Sigmoid colon (tissue), 7 donors: ENCODE measurements around the gene BHLHA15. TPM values are rescaled to one million over a fixed set of nuclear protein-coding genes. Genes with fewer than 3 reads are reported as not detected.

Experiments used
- DNase-seq: peaks from one replicate; pipeline ENCODE4 v3.0.0-alpha.2; 2019
- H3K27ac ChIP-seq, 4 donors: fragments of 200-600 bp; sonication (generic); one replicate each; pipeline ENCODE4 v1.5.1; 2016 to 2019; ENCODE audit warnings: mild to moderate bottlenecking in 1 of 4
- H3K27me3 ChIP-seq, 3 donors: fragments of 200-600 bp; sonication (generic); one replicate each; pipeline ENCODE4 v1.5.1; 2019; ENCODE audit warnings: mild to moderate bottlenecking in 1 of 3
- H3K36me3 ChIP-seq, 4 donors: fragments of 200-600 bp; sonication (generic); one replicate each; pipeline ENCODE4 v1.5.1; 2016 to 2019
- H3K4me1 ChIP-seq, 4 donors: fragments of 200-600 bp; sonication (generic); one replicate each; pipeline ENCODE4 v1.5.1; 2017 to 2019
- H3K4me3 ChIP-seq, 4 donors: fragments of 200-600 bp; sonication (generic); one replicate each; pipeline ENCODE4 v1.5.1; 2017 to 2019; ENCODE audit warnings: mild to moderate bottlenecking in 2 of 4, moderate library complexity in 1 of 4
- H3K9me3 ChIP-seq, 4 donors: fragments of 200-600 bp in 3 of 4; sonication (generic) in 3 of 4; one replicate each; pipeline versions ENCODE4 v1.5.1 to v1.6.1; 2013 to 2019
- EP300 ChIP-seq, 4 donors: sonication (generic); formaldehyde crosslinking; IDR thresholded peaks; one replicate each; pipeline ENCODE4 v1.6.1; 2017; ENCODE audit warnings: antibody characterized with exemption in 4 of 4
- POLR2A ChIP-seq, 2 donors: fragments of 450-650 bp; IDR thresholded peaks; one replicate each; pipeline ENCODE4 v1.6.1; 2016; ENCODE audit warnings: antibody characterized with exemption in 2 of 2, mild to moderate bottlenecking in 2 of 2, moderate library complexity in 2 of 2
- POLR2AphosphoS5 ChIP-seq, 4 donors: sonication (generic); formaldehyde crosslinking; IDR thresholded peaks; one replicate each; pipeline ENCODE4 v1.6.1; 2017; ENCODE audit warnings: antibody characterized with exemption in 4 of 4
- WGBS, 2 donors: extraction: QIAGEN DNeasy Blood & Tissue Kit; methylation state at CpG; one replicate each; pipeline ENCODE4 v1.1.7; 2013; 5-methylcytosine and 5-hydroxymethylcytosine counted together
- intact Hi-C: fragments of 100-400 bp; cut with DNase I; formaldehyde crosslinking; loops from one replicate; pipeline ENCODE4 v1.15.1; 2023
- polyA plus RNA-seq, 3 donors: library from polyadenylated mRNA; stranded (reverse); fragments of 200-250 nt; gene quantifications; one replicate each; pipeline ENCODE4 v1.2.3, GENCODE V29; 2013
- total RNA-seq, 4 donors: library from RNA; depleted of rRNA; stranded (reverse); fragments of >200 nt; gene quantifications; one replicate each; pipeline ENCODE4 v1.1.0, GENCODE V29; 2016
- TF ChIP-seq, protein P1 (sequence below), 4 experiments: fragments of 450-650 bp in 3 of 4; fragments of 200-600 bp in 1 of 4; IDR thresholded peaks; one replicate each; pipeline ENCODE4 v1.5.1; 2016 to 2019; ENCODE audit warnings: antibody characterized with exemption in 4 of 4, mild to moderate bottlenecking in 3 of 4, moderate library complexity in 2 of 4
- donor health status: healthy with polysubstance abuse.
- donor health status: Bipolar disorder and iron deficiency.
- donor health status: healthy.

BHLHA15 gene
- total and polyA plus RNA-seq, 7 donors, result 1.2 to 1.4 TPM; not detected in 5

- H3K9me3 ChIP-seq, result no peaks in the 10 kb centered on the region
- no peaks in the 10 kb centered on the region for H3K27me3 ChIP-seq
- TF ChIP-seq POLR2AphosphoS5 (IDR thresholded peaks at IDR 0.05), result no peak
- TF ChIP-seq, protein P1, sequence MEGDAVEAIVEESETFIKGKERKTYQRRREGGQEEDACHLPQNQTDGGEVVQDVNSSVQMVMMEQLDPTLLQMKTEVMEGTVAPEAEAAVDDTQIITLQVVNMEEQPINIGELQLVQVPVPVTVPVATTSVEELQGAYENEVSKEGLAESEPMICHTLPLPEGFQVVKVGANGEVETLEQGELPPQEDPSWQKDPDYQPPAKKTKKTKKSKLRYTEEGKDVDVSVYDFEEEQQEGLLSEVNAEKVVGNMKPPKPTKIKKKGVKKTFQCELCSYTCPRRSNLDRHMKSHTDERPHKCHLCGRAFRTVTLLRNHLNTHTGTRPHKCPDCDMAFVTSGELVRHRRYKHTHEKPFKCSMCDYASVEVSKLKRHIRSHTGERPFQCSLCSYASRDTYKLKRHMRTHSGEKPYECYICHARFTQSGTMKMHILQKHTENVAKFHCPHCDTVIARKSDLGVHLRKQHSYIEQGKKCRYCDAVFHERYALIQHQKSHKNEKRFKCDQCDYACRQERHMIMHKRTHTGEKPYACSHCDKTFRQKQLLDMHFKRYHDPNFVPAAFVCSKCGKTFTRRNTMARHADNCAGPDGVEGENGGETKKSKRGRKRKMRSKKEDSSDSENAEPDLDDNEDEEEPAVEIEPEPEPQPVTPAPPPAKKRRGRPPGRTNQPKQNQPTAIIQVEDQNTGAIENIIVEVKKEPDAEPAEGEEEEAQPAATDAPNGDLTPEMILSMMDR (IDR thresholded peaks at IDR 0.05), result no peak
- TF ChIP-seq POLR2A (IDR thresholded peaks at IDR 0.05), result no peak
- TF ChIP-seq EP300 (IDR thresholded peaks at IDR 0.05), result no peak
- H3K36me3 ChIP-seq, result peaks cover 0 to 46% (median 29%) of the 10 kb centered on the region in 4 donors
- intact Hi-C loops, result no loop called here
- DNase-seq, result no peak
- no peaks in the 10 kb centered on the region for H3K4me1 ChIP-seq
- 83 to 86% methylated on average over 28 of the region's 28 CpGs for WGBS, 2 donors
- H3K4me3 ChIP-seq, result no peak overlapping the region
- no peak overlapping the region for H3K27ac ChIP-seq
Observed at GRCh38 chr7:98203261-98203963, 7.8 kb upstream of the BHLHA15 start.

- no peaks in the 10 kb centered on the region for H3K9me3 ChIP-seq
- peaks cover 0 to 46% (median 29%) of the 10 kb centered on the region in 4 donors for H3K36me3 ChIP-seq
- H3K4me3 ChIP-seq, result no peak overlapping the region
- intact Hi-C loops, result no loop called here
- no peak overlapping the region for H3K27ac ChIP-seq
- H3K27me3 ChIP-seq, result no peaks in the 10 kb centered on the region
- WGBS, 2 donors, result 97 to 98% methylated on average over 18 of the region's 18 CpGs
- TF ChIP-seq, protein P1 (IDR thresholded peaks at IDR 0.05), result no peak
- TF ChIP-seq EP300 (IDR thresholded peaks at IDR 0.05), result no peak
- TF ChIP-seq POLR2A (IDR thresholded peaks at IDR 0.05), result no peak
- no peak for TF ChIP-seq POLR2AphosphoS5 (IDR thresholded peaks at IDR 0.05)
- DNase-seq, result no peak
- no peaks in the 10 kb centered on the region for H3K4me1 ChIP-seq
Observed at GRCh38 chr7:98203964-98204605, 7.2 kb upstream of the BHLHA15 start.

- H3K9me3 ChIP-seq, result no peaks in the 10 kb centered on the region
- intact Hi-C loops, result no loop called here
- DNase-seq, result no peak
- TF ChIP-seq POLR2A (IDR thresholded peaks at IDR 0.05), result no peak
- TF ChIP-seq, protein P1 (IDR thresholded peaks at IDR 0.05), result no peak
- no peak for TF ChIP-seq POLR2AphosphoS5 (IDR thresholded peaks at IDR 0.05)
- TF ChIP-seq EP300 (IDR thresholded peaks at IDR 0.05), result no peak
- H3K27ac ChIP-seq, result no peak overlapping the region
- WGBS, 2 donors, result 82 to 91% methylated on average over 11 of the region's 11 CpGs
- no peak overlapping the region for H3K4me3 ChIP-seq
- H3K4me1 ChIP-seq, result no peaks in the 10 kb centered on the region
- peaks cover 0 to 46% (median 29%) of the 10 kb centered on the region in 4 donors for H3K36me3 ChIP-seq
- no peaks in the 10 kb centered on the region for H3K27me3 ChIP-seq
Observed at GRCh38 chr7:98204670-98205069, 6.6 kb upstream of the BHLHA15 start.

DNA sequence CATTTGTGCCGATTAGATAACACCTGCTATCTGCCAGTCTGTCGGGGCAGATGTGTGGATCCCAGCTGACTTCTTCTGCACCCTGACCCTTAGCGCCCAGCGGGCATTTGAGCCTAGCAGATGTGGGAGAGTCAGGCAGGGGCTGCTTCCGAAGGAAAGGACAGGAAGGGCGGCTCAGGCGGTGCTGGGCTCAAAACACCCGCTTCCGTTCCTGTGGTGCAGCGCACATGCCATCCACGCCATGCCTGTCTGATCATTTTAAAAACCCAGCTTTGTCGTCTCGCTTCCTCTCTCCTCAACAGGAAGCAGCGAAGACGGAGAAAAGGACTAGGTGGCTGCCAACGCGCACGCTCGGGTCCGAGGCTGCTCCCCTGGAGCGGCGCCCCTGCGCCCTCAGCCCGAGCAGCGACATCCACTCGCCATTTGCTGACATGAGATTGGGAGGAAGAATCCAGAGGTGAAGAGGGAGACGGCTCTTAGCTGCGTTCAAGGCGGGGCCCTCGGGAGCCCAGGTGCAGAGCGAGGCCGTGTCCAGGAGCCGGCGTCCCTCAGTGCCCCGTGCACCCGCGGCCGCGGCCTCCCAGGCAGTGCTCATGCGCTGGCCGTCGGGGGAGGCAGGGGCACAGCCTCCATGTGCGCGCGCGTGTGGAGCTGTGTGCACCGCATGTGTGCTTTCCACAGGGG lies 5.9 kb upstream of the BHLHA15 start:
- WGBS, 2 donors, result 95 to 96% methylated on average over 47 of the region's 47 CpGs
- TF ChIP-seq, protein P1 (IDR thresholded peaks at IDR 0.05), result no peak

More for the DNA sequence above, 5.9 kb upstream of the BHLHA15 start:
- Histone ChIP-seq H3K27ac (no peak overlapping the region), H3K27me3 (peaks cover 0 to 4% (median under 1%) of the 10 kb centered on the region in 3 donors), H3K36me3 (peaks cover 0 to 46% (median 29%) of the 10 kb centered on the region in 4 donors), H3K9me3 (no peaks in the 10 kb centered on the region), H3K4me1 (peaks cover 0 to under 1% (median 0%) of the 10 kb centered on the region in 4 donors), H3K4me3 (no peak overlapping the region)
- intact Hi-C loops, result no loop called here
- DNase-seq, result no peak
